Measurements from ENCODE around the gene GPANK1.

GPANK1 gene

DNA sequence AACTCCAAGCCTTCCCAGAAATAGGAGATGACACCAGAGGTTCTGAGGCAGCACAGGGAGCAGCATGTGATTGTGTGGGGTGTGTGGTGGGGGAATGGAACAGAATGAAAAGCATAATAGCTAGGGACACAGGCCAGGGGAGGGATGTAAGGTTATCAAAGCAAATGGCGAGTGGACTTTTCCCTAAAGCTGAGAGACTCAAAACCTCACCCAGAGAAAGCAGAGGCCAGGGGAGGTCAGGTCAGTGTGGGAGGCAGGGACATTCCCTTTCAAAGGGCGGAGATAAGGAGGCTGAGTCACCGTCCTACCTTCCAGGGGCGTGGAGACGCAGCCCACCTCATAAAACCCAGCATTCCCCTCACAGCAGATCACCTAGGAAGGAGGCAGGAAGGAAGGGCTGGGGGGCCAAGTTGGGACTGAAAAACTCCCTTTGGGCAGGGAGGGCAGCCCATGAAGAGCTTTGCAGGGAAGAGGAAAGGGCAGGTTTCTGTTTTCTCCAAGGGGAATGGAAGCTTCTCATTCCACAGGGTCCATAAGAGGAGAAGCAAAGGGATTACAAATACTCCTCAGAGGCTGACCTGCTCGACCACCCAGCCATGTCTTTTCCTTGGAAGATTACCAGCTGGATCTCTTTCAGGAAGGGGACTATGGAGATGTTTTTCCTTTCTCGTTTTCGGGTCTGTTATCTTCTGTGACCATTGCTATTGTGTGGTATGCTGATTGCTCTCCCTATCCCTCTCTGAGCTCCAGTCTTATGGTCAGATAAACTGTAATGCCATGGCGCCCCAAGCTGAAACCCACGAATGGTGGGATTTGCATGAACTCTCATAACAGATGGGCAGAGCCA, 25.7 kb upstream of the GPANK1 start:
- no peak for DNase-seq

- DNase-seq, result no peak
These were observed 24.7 kb upstream of the GPANK1 start for GRCh38 chr6:31689249-31690110.

DNA sequence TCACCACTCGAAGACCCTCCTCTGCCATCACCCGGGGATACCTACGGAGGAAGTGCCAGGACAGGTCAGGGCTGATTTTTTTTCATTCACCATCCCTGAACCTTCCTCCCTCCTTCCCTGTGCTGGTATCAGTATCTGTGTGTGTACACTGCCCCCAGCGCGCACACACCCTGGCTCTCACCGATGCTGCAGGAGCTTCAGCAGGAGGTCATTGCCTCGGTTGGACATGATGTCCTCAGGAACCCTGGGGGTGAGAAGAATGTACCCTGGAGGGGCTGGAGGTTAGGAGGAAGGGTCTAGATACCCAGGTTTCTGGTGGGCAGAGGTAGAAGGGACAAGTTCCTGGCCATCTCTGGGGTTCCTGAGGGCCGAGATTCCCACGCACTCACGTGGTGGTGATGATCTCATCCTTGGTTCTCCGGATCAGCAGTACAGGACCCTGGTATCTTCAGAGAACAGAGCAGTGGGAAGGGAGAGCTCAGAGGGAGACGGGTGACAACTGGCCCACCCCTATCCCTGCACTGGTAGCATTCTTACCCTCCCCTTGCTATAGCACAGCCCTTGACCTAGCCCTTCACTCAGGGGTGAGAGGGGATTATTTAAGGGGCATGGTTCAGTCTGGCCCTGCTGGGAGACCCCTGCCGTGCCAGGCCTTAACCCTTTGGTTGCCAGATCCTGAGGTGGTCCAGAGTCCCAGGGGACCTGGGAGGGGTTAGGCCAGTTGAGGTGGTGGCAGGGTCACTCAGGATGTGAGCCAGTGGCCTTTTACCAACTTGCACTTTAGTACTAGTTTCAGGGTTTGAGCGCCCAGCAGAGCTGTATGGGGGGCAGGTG, 23.3 kb upstream of the GPANK1 start:
- DNase-seq, result no peak

DNA sequence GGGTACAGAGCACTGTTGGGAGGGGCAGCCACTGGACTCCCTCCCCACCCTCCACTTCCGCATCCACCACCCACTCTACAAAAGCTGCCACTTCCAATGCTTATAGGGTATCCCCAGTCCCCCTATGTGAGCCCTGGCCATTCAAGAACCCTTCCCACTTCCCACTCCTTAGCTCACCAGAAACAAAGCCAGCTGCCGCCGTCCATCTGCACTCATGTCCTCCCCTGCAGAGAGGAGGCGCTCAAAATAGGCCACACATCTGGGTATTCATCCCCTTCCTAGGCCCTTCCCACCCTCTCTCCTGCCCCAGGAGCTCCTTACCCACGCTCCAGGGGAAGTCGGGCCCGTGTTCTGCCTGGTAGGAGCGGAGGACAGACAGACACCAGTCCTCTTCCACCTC, 22.5 kb upstream of the GPANK1 start:
- DNase-seq, result no peak

DNA sequence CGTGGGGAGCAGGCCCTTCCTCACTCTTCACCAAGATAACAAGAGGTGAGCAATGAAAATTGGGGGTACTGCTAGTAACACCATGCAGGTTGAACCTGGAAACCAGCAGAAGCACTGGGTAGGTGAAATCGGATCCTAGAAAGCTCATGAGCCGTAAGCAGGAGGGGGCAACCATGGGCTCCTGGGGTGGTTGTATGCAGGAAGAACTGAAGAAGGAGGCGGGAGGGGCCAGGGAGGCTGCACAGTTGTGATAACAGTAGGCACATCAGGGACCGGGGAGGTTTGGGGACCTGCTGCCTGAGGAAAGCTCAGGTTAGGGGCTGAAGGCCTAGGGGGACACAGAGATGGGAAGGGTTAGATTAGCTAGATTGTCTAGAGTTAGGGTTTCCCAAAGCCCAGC, 21.7 kb upstream of the GPANK1 start:
- no peak for DNase-seq

DNA sequence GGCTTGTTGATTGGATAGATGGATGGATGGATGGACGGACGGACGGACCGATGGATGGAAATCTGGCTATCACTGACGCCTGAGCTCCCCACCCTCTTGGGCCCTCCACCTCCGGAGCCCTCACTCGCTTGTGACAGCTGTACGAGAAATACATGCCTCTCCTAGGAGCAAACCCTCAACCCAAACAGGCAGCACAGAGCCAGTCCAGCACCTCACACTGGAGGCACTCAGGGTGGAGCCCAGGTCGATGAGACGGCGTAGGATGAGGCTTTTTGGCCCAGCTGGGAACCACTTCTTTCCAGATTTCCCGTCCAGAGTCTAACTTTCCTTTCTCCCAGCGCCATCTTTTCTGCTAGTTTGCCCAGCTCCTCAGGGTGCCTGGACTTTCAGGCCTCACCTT, 18.8 kb upstream of the GPANK1 start:
- no peak for DNase-seq

- no peak for DNase-seq
These were observed 16.4 kb upstream of the GPANK1 start for GRCh38 chr6:31681135-31681671.

GRCh38 chr6:31680226-31681134, 15.7 kb upstream of the GPANK1 start, which contains the start of gene LY6G5C:
TSS of gene LY6G5C (minus strand) at chr6:31681067. CDS start at chr6:31680373, 694 bp downstream.
- peak; percentile 69 for DNase-seq

DNA sequence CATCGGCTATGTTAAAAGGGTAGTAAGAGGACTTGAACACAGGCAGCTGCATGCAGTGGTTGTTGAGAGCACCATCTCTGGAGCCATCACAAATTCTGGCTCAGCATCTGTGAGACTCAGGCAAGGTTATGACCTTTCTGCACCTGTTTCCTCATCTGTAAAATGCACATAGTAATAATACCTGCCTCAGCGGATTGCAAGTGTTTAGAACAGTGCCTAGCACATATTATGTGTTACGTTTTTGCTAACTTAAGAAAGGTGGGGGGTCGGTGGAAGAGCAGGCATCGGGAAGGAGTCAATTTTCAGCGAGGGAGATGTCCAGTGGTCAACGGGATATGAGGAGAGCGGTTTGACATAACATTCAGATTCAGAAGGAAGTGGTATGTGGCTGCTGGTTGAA, 13.2 kb upstream of the GPANK1 start:
- no peak for DNase-seq

DNA sequence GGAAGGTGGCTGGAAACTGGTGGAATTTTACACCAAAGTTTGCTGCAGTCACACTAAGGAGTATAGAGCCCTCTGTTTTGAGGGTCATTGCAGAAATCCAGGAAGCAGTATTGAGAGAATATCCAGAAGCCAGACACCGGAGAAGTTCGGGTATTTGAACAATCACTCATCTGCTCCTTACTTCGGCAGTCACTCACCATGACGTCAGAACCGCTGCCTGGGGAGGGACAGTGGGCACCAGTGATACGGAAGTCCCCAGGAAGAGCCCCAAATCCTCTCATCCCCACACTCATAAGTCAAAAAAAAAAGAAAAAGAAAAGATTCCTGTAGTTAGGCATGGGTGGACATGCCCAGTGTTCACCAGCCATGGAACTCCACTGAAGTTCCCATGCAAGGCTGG, 12.1 kb upstream of the GPANK1 start:
- DNase-seq, result no peak

DNA sequence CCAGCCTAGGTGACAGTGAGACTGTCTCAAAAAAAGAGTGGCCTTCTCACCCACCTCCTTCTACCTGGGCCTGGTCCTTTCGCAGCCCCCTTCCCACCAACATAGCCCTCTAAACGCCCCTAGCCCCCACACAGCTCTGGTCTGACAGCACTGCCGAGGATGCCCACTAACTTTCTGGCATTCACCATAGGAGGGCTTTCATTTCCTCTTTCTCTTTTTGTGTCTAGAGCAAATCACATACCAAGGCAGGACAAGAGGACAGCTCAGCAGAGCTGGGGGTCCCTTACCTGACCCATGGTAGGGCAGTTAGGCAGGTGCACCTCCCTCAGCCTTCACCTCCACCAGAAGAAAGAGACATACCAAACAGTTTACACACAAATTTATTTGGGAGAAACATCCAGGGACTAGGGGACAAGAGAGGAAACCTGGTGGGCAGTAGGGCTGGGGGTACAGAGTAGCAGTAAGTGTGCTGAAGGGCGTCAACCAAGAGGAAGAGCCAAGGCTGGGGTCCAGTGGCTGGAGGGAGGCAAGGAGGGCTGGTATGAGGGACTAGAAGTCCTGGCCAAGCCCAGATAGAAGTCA, 11.6 kb upstream of the GPANK1 start:
- DNase-seq, result no peak

DNA sequence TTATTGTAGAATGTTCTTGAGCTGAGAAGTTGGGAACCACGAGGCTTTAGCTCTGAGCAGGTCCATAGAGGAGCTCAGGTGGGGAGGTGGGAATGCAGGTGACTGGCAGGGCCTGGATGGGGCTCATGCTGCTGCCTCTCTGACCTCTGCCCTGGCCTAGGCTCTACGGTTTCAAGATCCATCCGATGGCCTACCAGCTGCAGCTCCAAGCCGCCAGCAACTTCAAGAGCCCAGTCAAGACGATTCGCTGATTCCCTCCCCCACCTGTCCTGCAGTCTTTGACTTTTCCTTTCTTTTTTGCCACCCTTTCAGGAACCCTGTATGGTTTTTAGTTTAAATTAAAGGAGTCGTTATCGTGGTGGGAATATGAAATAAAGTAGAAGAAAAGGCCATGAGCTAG, 4.9 kb upstream of the GPANK1 start, which contains the start of gene LY6G5B:
Gene LY6G5B (plus strand): TSS at position 301 of the 400 bp plus-strand sequence. CDS start 975 bp downstream, outside the sequence.
- no peak for DNase-seq

GRCh38 chr6:31666337-31666965, 1.7 kb upstream of the GPANK1 start:
- no peak for DNase-seq

- DNase-seq, result peak; percentile 92
These were observed 922 bp upstream of the GPANK1 start, which contains the start of gene CSNK2B for GRCh38 chr6:31665501-31666336. TSS of gene CSNK2B (plus strand) at chr6:31666080. CDS start at chr6:31666832, 752 bp downstream.

GRCh38 chr6:31663961-31664789, 622 bp downstream of the GPANK1 start:
- DNase-seq, result no peak

GRCh38 chr6:31663126-31663960, 1.5 kb downstream of the GPANK1 start:
- DNase-seq, result no peak

GRCh38 chr6:31662124-31662723, 2.6 kb downstream of the GPANK1 start:
- no peak for DNase-seq
